GM23248 (cell line): ENCODE results near the gene BMP10. TPM values are rescaled to one million over a fixed set of nuclear protein-coding genes. Genes with fewer than 3 reads are reported as not detected.

Source experiments
- DNase-seq: peaks from one replicate; pipeline ENCODE4 v3.0.0-alpha.2; 2015
- H2AFZ ChIP-seq: fragments of 200-600 bp; sonication (generic); 2 replicates; pipeline ENCODE4 v1.6.1; 2016; ENCODE audit warnings: antibody characterized with exemption
- H3F3A ChIP-seq: fragments of 200-600 bp; sonication (generic); 2 replicates; pipeline ENCODE4 v1.6.1; 2016; ENCODE audit warnings: mild to moderate bottlenecking, antibody characterized with exemption, mixed run types; ENCODE audit not compliant: insufficient read depth
- H3K27ac ChIP-seq: fragments of 200-600 bp; sonication (generic); 2 replicates; pipeline ENCODE4 v1.5.1; 2016; ENCODE audit warnings: mild to moderate bottlenecking
- H3K27me3 ChIP-seq: fragments of 200-600 bp; sonication (generic); replicated peaks from 2 replicates; pipeline ENCODE4 v1.6.1; 2016; ENCODE audit warnings: mild to moderate bottlenecking; ENCODE audit not compliant: insufficient read depth
- H3K36me3 ChIP-seq: fragments of 200-600 bp; sonication (generic); 2 replicates; pipeline ENCODE4 v1.6.1; 2016; ENCODE audit warnings: low read depth, mild to moderate bottlenecking
- H3K4me1 ChIP-seq: fragments of 200-600 bp; sonication (generic); 2 replicates; pipeline ENCODE4 v1.6.1; 2016; ENCODE audit warnings: mild to moderate bottlenecking; ENCODE audit not compliant: insufficient read depth
- H3K4me2 ChIP-seq: fragments of 200-600 bp; sonication (generic); one replicate; pipeline ENCODE4 v1.6.1; 2016; ENCODE audit warnings: mild to moderate bottlenecking; ENCODE audit not compliant: unreplicated experiment
- H3K4me3 ChIP-seq: fragments of 200-600 bp; sonication (generic); 2 replicates; pipeline ENCODE4 v1.5.1; 2016; ENCODE audit warnings: mild to moderate bottlenecking
- H3K79me2 ChIP-seq: fragments of 200-600 bp; sonication (generic); 2 replicates; pipeline ENCODE4 v1.6.1; 2016; ENCODE audit warnings: mild to moderate bottlenecking; ENCODE audit not compliant: insufficient read depth
- H3K9ac ChIP-seq: fragments of 200-600 bp; sonication (generic); 2 replicates; pipeline ENCODE4 v1.6.1; 2016; ENCODE audit warnings: mild to moderate bottlenecking
- H3K9me2 ChIP-seq: fragments of 200-600 bp; sonication (generic); 2 replicates; pipeline ENCODE4 v1.6.1; 2016; ENCODE audit warnings: mixed run types, mild to moderate bottlenecking, moderate library complexity; ENCODE audit not compliant: insufficient read depth
- H3K9me3 ChIP-seq: fragments of 200-600 bp; sonication (generic); one replicate; pipeline ENCODE4 v1.6.1; 2017; ENCODE audit warnings: low read depth
- H4K20me1 ChIP-seq: fragments of 200-600 bp; sonication (generic); 2 replicates; pipeline ENCODE4 v1.6.0; 2016; ENCODE audit not compliant: insufficient read depth
- EZH2 ChIP-seq: fragments of 200-600 bp; sonication (generic); IDR thresholded peaks from 2 replicates; pipeline ENCODE4 v1.6.1; 2018; ENCODE audit warnings: antibody characterized with exemption, mild to moderate bottlenecking; ENCODE audit not compliant: insufficient read depth, poor library complexity, severe bottlenecking
- EZH2phosphoT487 ChIP-seq: fragments of 200-600 bp; sonication (generic); IDR thresholded peaks from 2 replicates; pipeline ENCODE4 v1.6.1; 2018; ENCODE audit warnings: antibody characterized with exemption, moderate library complexity, mild to moderate bottlenecking, low read depth; ENCODE audit not compliant: insufficient read depth
- WGBS, 2 experiments: methylation state at CpG; one replicate each; pipeline ENCODE4 v1.1.6; 2015 to 2017; ENCODE audit warnings: low lambda C conversion rate in 2 of 2, low coverage in 1 of 2; ENCODE audit errors: missing lambda C conversion rate in 2 of 2; 5-methylcytosine and 5-hydroxymethylcytosine counted together
- in situ Hi-C: fragments of 300-500 bp; cut with MboI; formaldehyde crosslinking; loops from 2 replicates; pipeline ENCODE4 v1.15.0; 2020
- polyA plus RNA-seq: library from polyadenylated mRNA; unstranded; fragments of >200 nt; fragmentation: Nextera tagmentation; extraction: Ambion mirVana; gene quantifications from 2 replicates; pipeline ENCODE4 v1.2.1, GENCODE V29; 2016
- total RNA-seq: library from RNA; depleted of rRNA; stranded (reverse); fragments of >200 nt; shearing (Covaris generic); gene quantifications from 2 replicates; pipeline ENCODE4 v1.2.3, GENCODE V29; 2014

Gene BMP10
- total and polyA plus RNA-seq, 2 experiments from 2014 or later = not detected

GRCh38 chr2:68908392-68908970, 37.3 kb upstream of the BMP10 start:
- no peak overlapping the region for H3K27ac ChIP-seq
- H3K9me3 ChIP-seq = no peaks in the 10 kb centered on the region
- TF ChIP-seq EZH2phosphoT487 = no peak
- no peak for TF ChIP-seq EZH2
- 23 to 25% methylated on average over 5 of the region's 5 CpGs for WGBS, 2 experiments
- no peak overlapping the region for H3K9ac ChIP-seq
- peaks cover 6% of the 10 kb centered on the region for H3K4me1 ChIP-seq
- H3K4me3 ChIP-seq = no peak overlapping the region
- H3K4me2 ChIP-seq = peak overlapping the region; percentile 7
- in situ Hi-C loops = no loop called here
- no peaks in the 10 kb centered on the region for H3F3A ChIP-seq
- H3K9me2 ChIP-seq = no peaks in the 10 kb centered on the region
- no peaks in the 10 kb centered on the region for H3K27me3 ChIP-seq
- 0 out of 2 replicates have a peak overlapping the region, but pooled peaks have one; percentile 19 for H2AFZ ChIP-seq
- H4K20me1 ChIP-seq = no peaks in the 10 kb centered on the region
- H3K36me3 ChIP-seq = no peaks in the 10 kb centered on the region
- no peaks in the 10 kb centered on the region for H3K79me2 ChIP-seq
- peak; percentile 80 for DNase-seq

- Histone ChIP-seq H3K4me1 (peaks cover 6% of the 10 kb centered on the region), H3K4me2 (no peak overlapping the region), H3F3A (no peaks in the 10 kb centered on the region), H3K79me2 (no peaks in the 10 kb centered on the region), H2AFZ (no peak overlapping the region), H3K9me2 (no peaks in the 10 kb centered on the region), H3K9ac (no peak overlapping the region), H3K9me3 (no peaks in the 10 kb centered on the region), H3K4me3 (no peak overlapping the region), H4K20me1 (no peaks in the 10 kb centered on the region), H3K27me3 (no peaks in the 10 kb centered on the region), H3K36me3 (no peaks in the 10 kb centered on the region), H3K27ac (no peak overlapping the region)
- no peak for TF ChIP-seq EZH2
- TF ChIP-seq EZH2phosphoT487 = no peak
- DNase-seq = no peak
- WGBS, 2 experiments = 69 to 72% methylated on average over 4 of the region's 4 CpGs
- in situ Hi-C loops = no loop called here
Observed at GRCh38 chr2:68907920-68908253, 36.7 kb upstream of the BMP10 start.

GRCh38 chr2:68907232-68907919, 36.2 kb upstream of the BMP10 start:
- H3K9ac ChIP-seq = no peak overlapping the region
- peaks cover 6% of the 10 kb centered on the region for H3K4me1 ChIP-seq
- no peaks in the 10 kb centered on the region for H3K36me3 ChIP-seq
- no peak overlapping the region for H2AFZ ChIP-seq
- no peak for DNase-seq
- H3K27me3 ChIP-seq = no peaks in the 10 kb centered on the region
- H3K79me2 ChIP-seq = no peaks in the 10 kb centered on the region
- no peak overlapping the region for H3K4me2 ChIP-seq
- WGBS, 2 experiments = 89 to 90% methylated on average over 5 of the region's 5 CpGs
- H4K20me1 ChIP-seq = no peaks in the 10 kb centered on the region
- H3F3A ChIP-seq = no peaks in the 10 kb centered on the region
- no peak overlapping the region for H3K4me3 ChIP-seq
- H3K9me2 ChIP-seq = no peaks in the 10 kb centered on the region
- no peak overlapping the region for H3K27ac ChIP-seq
- TF ChIP-seq EZH2 (no peak), EZH2phosphoT487 (no peak)
- no peaks in the 10 kb centered on the region for H3K9me3 ChIP-seq
- in situ Hi-C loops = no loop called here

- 91 to 92% methylated on average over 3 of the region's 3 CpGs for WGBS, 2 experiments
- no peak for DNase-seq
- H3K9me3 ChIP-seq = no peaks in the 10 kb centered on the region
- H3K4me3 ChIP-seq = no peak overlapping the region
- H3K4me1 ChIP-seq = peaks cover 6% of the 10 kb centered on the region
- TF ChIP-seq EZH2 (no peak), EZH2phosphoT487 (no peak)
- in situ Hi-C loops = no loop called here
- no peaks in the 10 kb centered on the region for H3K9me2 ChIP-seq
- H3K4me2 ChIP-seq = no peak overlapping the region
- H4K20me1 ChIP-seq = no peaks in the 10 kb centered on the region
- no peak overlapping the region for H3K27ac ChIP-seq
- no peaks in the 10 kb centered on the region for H3F3A ChIP-seq
- H3K27me3 ChIP-seq = no peaks in the 10 kb centered on the region
- H2AFZ ChIP-seq = no peak overlapping the region
- no peaks in the 10 kb centered on the region for H3K36me3 ChIP-seq
- H3K79me2 ChIP-seq = no peaks in the 10 kb centered on the region
- H3K9ac ChIP-seq = no peak overlapping the region
Observed at GRCh38 chr2:68906716-68907115, 35.5 kb upstream of the BMP10 start.

DNA sequence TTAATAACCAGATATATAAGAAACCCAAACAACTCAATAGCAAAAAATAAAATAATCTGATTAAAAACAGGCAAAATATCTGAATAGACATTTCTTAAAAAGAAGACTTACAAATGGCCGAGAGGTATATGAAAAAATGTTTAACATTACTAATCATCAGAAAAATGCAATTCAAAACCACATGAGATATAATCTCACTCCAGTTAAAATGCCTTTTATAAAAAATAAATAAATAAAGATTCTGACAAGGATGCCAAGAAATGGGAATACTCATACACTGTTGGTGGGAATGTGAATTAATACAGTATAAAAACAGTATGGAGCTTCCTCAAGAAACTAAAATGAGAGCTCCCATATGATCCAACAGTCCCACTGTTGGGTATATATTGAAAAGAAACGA, 33.9 kb upstream of the BMP10 start:
- 24 to 26% methylated on average over 2 of the region's 2 CpGs for WGBS, 2 experiments

More for the DNA sequence above, 33.9 kb upstream of the BMP10 start:
- H4K20me1 ChIP-seq = no peaks in the 10 kb centered on the region
- H3K36me3 ChIP-seq = no peaks in the 10 kb centered on the region
- no peak overlapping the region for H3K4me2 ChIP-seq
- H3F3A ChIP-seq = no peaks in the 10 kb centered on the region
- no peak overlapping the region for H3K9ac ChIP-seq
- no peak overlapping the region for H3K4me3 ChIP-seq
- no peak overlapping the region for H3K27ac ChIP-seq
- H3K79me2 ChIP-seq = no peaks in the 10 kb centered on the region
- H3K27me3 ChIP-seq = no peaks in the 10 kb centered on the region
- H3K9me2 ChIP-seq = no peaks in the 10 kb centered on the region
- no peak overlapping the region for H2AFZ ChIP-seq
- no peak for TF ChIP-seq EZH2
- TF ChIP-seq EZH2phosphoT487 = no peak
- DNase-seq = no peak
- H3K9me3 ChIP-seq = no peaks in the 10 kb centered on the region
- peaks cover 6% of the 10 kb centered on the region for H3K4me1 ChIP-seq
- in situ Hi-C loops = no loop called here
